Ishikawa (cell line): ENCODE data around the gene PLAC8L1.

Source experiments
- CEBPB ChIP-seq: IDR thresholded peaks from 2 replicates; pipeline ENCODE4 v1.6.1; 2012
- CREB1 ChIP-seq: IDR thresholded peaks from 2 replicates; pipeline ENCODE4 v1.6.1; 2012; ENCODE audit warnings: low read depth
- EP300 ChIP-seq: IDR thresholded peaks from 2 replicates; pipeline ENCODE4 v1.6.1; 2012; ENCODE audit warnings: borderline replicate concordance
- RAD21 ChIP-seq: IDR thresholded peaks from 2 replicates; pipeline ENCODE4 v1.6.1; 2012; ENCODE audit warnings: low read depth
- TAF1 ChIP-seq: IDR thresholded peaks from 2 replicates; pipeline ENCODE4 v1.6.1; 2012; ENCODE audit warnings: low read depth, mild to moderate bottlenecking
- TCF12 ChIP-seq: IDR thresholded peaks from 2 replicates; pipeline ENCODE4 v1.6.1; 2012; ENCODE audit warnings: low read depth
- TF ChIP-seq, protein P1 (sequence below): IDR thresholded peaks from 2 replicates; pipeline ENCODE4 v1.6.1; 2012
- TF ChIP-seq, protein P2 (sequence below): IDR thresholded peaks from 2 replicates; pipeline ENCODE4 v1.6.1; 2012; ENCODE audit warnings: low read depth, mild to moderate bottlenecking

- TF ChIP-seq TCF12 = no peak
- no peak for TF ChIP-seq TAF1
- TF ChIP-seq EP300 = no peak
- TF ChIP-seq CEBPB = no peak
- TF ChIP-seq, protein P1, sequence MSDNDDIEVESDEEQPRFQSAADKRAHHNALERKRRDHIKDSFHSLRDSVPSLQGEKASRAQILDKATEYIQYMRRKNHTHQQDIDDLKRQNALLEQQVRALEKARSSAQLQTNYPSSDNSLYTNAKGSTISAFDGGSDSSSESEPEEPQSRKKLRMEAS = no peak
- TF ChIP-seq RAD21 = no peak
- no peak for TF ChIP-seq CREB1
- TF ChIP-seq, protein P2, sequence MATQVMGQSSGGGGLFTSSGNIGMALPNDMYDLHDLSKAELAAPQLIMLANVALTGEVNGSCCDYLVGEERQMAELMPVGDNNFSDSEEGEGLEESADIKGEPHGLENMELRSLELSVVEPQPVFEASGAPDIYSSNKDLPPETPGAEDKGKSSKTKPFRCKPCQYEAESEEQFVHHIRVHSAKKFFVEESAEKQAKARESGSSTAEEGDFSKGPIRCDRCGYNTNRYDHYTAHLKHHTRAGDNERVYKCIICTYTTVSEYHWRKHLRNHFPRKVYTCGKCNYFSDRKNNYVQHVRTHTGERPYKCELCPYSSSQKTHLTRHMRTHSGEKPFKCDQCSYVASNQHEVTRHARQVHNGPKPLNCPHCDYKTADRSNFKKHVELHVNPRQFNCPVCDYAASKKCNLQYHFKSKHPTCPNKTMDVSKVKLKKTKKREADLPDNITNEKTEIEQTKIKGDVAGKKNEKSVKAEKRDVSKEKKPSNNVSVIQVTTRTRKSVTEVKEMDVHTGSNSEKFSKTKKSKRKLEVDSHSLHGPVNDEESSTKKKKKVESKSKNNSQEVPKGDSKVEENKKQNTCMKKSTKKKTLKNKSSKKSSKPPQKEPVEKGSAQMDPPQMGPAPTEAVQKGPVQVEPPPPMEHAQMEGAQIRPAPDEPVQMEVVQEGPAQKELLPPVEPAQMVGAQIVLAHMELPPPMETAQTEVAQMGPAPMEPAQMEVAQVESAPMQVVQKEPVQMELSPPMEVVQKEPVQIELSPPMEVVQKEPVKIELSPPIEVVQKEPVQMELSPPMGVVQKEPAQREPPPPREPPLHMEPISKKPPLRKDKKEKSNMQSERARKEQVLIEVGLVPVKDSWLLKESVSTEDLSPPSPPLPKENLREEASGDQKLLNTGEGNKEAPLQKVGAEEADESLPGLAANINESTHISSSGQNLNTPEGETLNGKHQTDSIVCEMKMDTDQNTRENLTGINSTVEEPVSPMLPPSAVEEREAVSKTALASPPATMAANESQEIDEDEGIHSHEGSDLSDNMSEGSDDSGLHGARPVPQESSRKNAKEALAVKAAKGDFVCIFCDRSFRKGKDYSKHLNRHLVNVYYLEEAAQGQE = no peak
Observed at GRCh38 chr5:146103594-146103993, 1.8 kb downstream of the PLAC8L1 start.
